Measurements from ENCODE around the gene ARID5B.

ARID5B gene

GRCh38 chr10:62121187-62121530 lies 219.7 kb downstream of the ARID5B start:
- H3K4me3 ChIP-seq = no peak overlapping the region
- DNase-seq (ENCODE audit: low spot score) = no peak

GRCh38 chr10:62127975-62128374 lies 226.5 kb downstream of the ARID5B start:
- TF ChIP-seq, protein P1, sequence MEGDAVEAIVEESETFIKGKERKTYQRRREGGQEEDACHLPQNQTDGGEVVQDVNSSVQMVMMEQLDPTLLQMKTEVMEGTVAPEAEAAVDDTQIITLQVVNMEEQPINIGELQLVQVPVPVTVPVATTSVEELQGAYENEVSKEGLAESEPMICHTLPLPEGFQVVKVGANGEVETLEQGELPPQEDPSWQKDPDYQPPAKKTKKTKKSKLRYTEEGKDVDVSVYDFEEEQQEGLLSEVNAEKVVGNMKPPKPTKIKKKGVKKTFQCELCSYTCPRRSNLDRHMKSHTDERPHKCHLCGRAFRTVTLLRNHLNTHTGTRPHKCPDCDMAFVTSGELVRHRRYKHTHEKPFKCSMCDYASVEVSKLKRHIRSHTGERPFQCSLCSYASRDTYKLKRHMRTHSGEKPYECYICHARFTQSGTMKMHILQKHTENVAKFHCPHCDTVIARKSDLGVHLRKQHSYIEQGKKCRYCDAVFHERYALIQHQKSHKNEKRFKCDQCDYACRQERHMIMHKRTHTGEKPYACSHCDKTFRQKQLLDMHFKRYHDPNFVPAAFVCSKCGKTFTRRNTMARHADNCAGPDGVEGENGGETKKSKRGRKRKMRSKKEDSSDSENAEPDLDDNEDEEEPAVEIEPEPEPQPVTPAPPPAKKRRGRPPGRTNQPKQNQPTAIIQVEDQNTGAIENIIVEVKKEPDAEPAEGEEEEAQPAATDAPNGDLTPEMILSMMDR (IDR thresholded peaks at IDR 0.05) = no peak
- no peak for DNase-seq (ENCODE audit: low spot score)
- no peak overlapping the region for H3K4me3 ChIP-seq
- H3K27ac ChIP-seq = no peak overlapping the region

More at GRCh38 chr10:62121187-62121530, 219.7 kb downstream of the ARID5B start:
- no peak overlapping the region for H3K27ac ChIP-seq
- TF ChIP-seq, protein P1 (IDR thresholded peaks at IDR 0.05) = no peak

DNA sequence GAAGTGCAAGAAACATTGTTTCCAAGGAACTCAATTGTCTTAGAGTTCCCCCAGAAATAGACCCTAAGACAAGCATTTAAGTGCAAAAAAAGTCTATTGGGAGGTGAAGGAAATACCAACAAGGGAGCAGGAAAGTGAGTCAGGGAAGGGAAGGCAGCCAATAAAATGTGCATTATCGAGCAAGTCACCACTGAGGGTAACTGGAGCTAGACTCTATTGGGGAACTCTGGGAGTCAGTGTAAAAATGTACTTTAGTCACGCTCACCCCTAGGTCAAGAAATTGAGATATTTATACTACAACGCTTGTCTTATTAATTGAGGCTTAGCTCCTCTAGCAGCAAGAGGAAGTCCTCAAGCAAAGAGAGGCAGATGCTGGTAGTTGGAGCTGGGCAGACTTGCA lies 229.4 kb downstream of the ARID5B start:
- no peak for DNase-seq (ENCODE audit: low spot score)
- Histone ChIP-seq H3K4me3 (no peak overlapping the region), H3K27ac (peak overlapping the region in 1 of 2 donors; percentile 9)
- TF ChIP-seq, protein P1 (IDR thresholded peaks at IDR 0.05) = no peak

GRCh38 chr10:62131724-62132123 lies 230.2 kb downstream of the ARID5B start:
- TF ChIP-seq, protein P1 (IDR thresholded peaks at IDR 0.05) = no peak
- no peak overlapping the region for H3K4me3 ChIP-seq

GRCh38 chr10:62133618-62134017 lies 232.1 kb downstream of the ARID5B start:
- Histone ChIP-seq H3K27ac (no peak overlapping the region), H3K4me3 (no peak overlapping the region)
- TF ChIP-seq, protein P1 (IDR thresholded peaks at IDR 0.05) = no peak
- DNase-seq (ENCODE audit: low spot score) = no peak

More at GRCh38 chr10:62131724-62132123, 230.2 kb downstream of the ARID5B start:
- DNase-seq (ENCODE audit: low spot score) = no peak
- no peak overlapping the region for H3K27ac ChIP-seq

- no peak overlapping the region for H3K4me3 ChIP-seq
- TF ChIP-seq, protein P1 (IDR thresholded peaks at IDR 0.05) = no peak
- DNase-seq (ENCODE audit: low spot score) = no peak
- no peak overlapping the region for H3K27ac ChIP-seq
These were observed 235.4 kb downstream of the ARID5B start for GRCh38 chr10:62136931-62137330.
